Amygdala (tissue), 56 donors: ENCODE results near the gene CACNA1E.

Experiments used
- DNase-seq, 56 donors: peaks; one replicate each; lab custom pipeline; 2025; lab: John Stamatoyannopoulos, UW

The CACNA1E gene

DNA sequence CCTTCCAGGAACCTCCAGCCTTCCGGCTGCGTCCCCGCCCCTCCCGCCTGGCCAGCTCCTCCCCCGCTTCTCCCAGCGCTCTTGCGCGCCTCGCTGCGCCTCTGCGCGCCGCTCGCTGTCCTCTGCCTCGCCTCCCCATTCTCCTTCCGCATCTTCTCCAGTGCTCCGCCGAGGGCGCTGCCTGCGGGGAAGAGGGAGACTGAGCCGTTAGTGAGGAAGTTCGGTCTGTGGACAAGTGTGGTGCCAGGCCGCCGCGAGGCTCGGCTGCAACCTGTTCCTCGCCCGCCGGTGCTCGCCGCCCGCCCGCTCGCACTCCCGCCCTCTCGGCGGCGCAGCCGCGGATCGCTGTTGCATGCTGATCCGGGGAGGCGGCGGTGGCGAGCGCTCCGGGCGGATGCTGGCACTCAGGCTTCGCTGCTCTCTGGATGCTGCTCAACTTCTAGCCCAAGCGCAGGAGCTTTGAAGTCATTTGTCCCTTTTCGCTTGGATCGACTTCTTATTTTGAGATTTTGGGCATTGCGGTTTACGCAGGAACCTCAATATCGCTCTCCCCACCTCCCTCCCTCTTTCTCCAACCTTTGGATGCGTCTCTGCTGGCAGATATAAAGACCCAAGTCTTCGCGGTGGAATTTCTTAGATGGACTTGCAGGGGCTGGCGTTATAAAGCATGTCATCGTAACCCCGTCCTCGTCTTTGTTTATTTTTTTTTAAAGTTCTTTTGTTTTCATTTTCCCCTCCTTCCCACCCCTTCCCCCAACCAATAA is 614 bp upstream of the CACNA1E start:
- DNase-seq: peak in 44 of 56 donors; percentile 14 to 83 (median 46)

DNA sequence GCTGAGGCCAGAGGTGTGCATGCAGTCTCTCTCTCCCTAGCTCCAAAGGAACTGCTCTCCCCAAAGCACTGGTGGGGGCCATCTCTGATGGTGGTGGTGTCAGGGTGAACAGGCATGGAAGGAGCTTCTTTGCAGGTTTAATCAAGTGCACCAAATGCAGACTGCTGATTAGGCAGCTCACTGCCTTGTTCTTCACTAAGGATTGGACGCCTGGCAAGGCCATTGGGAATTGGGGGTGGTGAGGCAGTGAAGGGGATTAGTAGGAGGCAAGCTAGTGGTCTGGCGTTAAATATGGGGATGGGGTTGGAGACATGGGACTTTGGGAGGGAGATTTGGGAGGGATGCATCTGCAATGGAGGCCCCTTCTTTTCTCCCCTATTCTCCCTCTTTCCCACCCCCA is 1.5 kb downstream of the CACNA1E start:
- no peak for DNase-seq

DNA sequence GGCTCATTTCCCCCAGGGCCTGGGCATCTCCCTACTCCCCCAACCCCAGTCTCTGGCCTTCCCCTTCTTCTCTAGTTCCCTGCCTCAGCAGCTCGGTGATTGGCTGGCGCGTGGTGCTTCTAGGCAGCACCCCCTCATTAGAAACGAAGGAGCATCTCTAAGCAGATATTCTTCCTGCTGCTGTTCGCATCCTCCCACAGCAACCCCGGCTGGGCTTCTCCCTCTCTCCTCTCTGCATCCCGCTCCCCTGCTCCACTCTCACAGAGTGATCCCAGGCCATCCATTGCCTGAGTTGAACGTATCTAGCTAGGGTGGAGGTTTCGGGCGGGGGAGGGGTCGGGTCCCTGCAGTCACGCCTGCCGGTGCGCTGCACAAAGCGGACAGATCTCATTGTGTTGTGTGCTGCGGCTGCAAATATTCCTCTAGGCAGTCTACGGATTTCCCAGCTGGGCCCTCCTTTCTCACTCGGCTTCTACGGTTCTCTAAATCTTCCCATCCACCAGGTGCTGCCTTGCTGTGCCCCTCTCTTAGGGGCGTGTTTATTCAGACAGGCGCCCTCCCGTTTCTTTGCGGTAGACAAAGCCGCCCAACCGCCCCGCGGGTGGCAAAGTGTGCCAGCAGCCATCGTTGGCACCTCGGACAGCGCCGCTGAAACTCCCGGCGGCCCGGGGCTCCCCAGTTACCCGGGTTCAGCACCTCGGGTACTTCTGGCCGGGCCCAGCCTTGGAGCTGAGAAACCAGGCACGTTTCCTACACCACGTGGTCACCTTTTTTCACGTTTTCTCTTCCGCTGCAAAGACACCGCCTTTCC is 2.2 kb downstream of the CACNA1E start:
- peak in 38 of 56 donors; percentile 19 to 75 (median 45) for DNase-seq

DNA sequence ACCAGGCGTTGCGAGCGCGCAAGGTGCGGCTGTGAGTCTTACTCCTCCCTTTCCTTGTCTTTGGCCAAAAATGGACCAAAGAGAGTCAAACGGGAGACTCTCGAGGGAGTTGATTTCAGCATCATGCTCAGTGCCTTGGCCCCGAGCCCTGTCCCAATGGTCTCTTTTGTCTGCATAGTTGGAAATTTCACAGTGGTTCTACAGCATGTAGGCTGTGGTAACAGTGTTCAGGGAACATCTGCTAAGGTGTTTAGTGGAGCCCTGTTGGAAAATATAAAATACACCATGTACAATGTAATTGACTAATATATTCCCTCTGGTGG is 2.7 kb downstream of the CACNA1E start:
- peak in 1 of 56 donors; percentile 32 for DNase-seq

DNA sequence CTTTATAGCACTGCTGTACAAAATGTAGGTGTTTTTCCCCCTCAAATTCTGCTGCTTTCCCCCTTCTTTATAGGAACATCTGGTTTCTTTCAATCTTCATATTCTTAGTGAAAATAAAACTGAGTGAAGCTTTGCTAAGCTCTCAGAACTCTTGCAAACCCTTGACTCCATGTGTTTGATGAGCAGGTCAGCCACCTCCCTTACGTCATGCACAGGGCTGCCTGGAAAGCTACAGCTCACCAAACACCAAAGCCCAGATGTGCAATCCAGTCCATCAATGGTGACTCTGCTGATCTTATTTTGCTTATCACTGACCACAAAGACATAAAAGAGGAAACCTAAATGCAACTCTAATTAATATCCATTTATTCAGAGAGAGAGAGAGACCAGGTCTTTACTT is 5.5 kb downstream of the CACNA1E start:
- DNase-seq: no peak

DNA sequence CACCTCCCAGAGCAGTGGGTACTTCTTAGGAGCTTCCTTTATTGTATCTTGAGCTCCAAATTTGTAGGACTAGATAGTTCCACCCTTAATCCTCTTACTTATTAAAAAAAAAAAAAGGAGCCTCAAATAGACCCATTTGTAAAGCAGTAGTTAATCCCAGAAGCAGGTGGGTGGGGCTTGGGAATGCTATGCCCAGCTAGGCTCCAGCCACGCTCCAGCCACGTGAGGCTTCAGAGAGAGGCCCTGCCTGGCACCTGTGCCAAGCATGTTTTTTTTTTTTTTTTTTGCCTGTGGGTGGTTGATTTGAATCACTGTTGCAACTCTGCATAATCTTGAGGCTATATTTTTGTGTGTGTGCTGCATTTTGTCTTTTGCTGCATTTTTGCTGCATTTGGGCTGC is 7.0 kb downstream of the CACNA1E start:
- DNase-seq: peak in 5 of 56 donors; percentile 10 to 25 (median 12)

DNA sequence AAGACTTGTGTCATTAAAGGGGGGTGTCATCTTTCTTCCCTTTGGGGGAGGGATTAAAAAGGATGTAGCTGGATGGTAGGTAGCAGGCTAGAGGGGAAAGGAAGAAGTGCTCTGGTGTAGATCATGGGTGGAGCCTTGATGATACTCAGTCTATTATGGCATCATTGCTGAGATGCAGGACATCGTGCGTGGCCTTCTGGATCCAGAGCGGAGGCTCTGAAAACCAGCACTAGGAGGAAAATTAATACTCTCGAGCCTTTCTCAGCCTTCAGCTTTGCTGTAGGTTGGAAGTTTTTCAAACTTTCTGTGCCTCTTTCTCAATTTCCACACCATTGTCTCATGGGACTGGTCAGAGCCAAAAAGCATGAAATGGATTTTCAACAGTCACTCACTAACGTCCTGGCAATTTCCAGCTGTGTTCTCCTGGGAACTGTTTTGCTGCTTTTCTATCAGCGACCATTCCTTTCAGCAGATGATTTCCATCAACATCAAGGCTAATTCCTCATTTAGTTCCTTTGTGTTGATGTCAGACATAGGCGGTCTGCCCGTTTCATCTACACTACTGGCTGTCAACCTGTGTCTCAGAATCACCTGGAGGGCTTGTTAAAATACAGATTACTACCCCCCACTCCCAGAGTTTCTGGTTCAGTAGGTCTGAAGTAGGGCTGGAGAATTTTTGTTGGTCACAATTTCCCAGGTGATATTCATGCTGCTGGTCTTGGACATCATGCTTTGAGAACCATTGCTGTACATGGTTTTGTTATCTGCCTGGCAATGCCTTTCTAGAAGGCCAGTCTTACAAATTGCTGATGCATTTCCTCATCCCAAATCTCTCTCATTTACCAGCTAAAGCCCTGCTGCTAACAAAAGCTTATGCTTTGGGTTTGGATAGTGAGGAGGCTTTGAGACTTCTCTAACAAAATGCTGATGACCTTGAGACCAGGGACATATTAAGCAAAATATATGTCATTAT is 7.7 kb downstream of the CACNA1E start:
- DNase-seq: no peak

DNA sequence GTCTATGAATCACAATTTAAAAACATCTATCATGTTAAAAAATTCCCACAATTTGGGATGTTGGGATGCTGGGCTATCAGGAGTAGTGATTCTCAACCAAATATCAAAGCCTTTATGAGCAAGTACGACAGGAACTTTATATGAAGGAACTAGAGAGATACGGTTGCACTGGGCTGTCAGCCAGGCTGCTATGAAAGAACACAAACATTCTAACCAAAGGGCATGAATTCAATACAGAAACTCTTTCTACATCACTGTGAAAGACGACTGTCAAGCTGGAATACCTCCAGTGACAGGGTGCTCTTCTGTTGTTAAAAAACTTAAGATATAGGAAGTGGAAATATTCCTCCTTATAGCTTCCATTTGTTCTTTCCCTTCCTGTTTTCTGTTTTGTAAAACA is 9.8 kb downstream of the CACNA1E start:
- peak in 1 of 56 donors; percentile 11 for DNase-seq

DNA sequence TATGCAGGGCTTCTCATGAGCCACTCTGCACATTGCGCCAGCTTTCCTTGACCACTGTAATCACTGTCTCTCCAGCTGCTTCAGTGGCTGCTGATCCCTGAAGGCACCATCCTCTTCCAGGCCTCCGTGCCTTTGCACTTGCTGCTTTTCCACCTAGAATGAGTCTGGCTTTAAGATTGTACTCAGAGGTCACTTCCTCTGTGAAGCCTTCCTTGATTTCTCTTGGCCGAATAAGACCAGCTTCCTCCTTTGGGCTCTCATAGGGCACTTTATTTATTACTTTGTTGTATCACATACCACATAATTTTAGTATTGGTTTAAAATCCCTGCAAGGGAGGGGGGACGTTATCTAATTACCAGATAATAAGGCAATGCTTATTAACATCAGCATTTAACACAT is 10.6 kb downstream of the CACNA1E start:
- no peak for DNase-seq

DNA sequence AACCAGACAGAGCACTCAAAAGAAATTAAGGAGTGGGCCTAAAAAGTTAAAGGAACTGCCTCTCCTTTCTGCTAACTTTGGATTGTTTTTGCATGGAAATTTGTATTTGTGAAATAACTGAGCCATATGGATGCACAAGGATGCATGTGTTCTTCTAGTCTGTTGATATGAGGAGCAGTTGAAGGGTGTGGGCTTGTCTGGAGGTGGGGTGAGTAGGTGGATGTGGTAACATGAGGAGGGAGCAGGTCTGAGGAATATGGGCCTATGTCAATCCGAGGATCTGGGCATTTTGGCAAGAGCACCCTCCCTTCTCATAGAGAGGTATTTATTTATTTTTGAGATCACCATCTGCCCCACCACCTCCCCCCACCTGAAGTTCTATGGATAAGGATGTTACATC is 13.4 kb downstream of the CACNA1E start:
- DNase-seq: peak in 2 of 56 donors; percentile 21 to 34

DNA sequence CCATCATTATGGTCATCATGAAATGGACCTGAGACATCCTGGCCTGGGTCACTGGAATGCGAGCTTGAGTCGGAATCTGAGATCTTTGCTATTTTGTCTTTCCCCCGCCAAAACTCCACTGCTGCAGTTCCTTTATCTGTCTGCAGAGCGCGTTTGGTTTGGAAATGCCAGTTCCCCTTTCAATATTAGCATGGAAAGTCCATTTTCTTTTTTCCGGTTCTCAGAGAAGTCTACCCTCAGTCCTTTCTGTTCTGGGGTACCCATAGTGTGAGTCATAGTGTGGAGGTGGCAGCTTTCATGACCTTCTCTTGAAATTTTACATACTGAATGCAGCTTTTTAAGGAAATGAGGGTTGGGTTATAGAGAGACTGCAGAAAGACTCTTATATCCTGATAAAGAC is 14.6 kb downstream of the CACNA1E start:
- DNase-seq: no peak

DNA sequence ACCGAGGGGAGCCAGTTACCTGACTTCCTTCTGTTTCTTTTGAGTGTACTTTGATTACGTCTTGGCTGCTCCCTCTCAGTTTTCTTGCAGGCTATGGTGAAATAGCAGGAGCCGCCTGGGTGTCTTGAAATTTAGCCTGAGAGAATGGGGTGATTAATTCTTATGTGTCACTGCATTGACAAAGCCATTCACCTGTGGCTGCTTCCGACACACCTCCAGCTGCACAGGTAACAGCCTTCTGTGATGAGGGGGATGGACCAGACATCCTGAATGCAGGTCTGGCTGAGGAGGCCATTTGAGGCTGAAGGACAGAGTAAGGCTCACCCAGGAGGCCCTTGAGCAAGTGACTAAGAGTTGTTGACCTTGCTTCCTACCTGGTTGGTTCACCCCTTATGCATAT is 16.5 kb downstream of the CACNA1E start:
- DNase-seq: no peak

DNA sequence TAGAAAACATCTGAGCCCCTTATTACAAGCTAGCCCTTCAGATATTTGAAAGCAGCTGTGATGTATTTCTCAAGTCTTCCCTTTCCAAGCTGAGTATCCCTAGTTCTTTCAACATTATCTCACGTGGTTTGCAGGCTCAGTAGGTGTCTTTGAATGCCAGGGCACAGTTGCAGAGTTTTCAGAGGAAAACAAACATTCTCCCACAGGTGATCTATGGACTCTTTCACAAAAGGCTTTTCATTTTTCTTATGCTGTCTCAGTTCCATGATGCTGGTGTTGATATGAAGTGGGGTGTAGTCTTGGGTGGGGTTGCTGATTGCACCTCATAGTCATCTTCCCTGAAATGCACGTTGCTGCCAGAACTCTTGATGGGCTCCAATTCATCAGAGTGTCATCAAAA is 17.3 kb downstream of the CACNA1E start:
- no peak for DNase-seq

DNA sequence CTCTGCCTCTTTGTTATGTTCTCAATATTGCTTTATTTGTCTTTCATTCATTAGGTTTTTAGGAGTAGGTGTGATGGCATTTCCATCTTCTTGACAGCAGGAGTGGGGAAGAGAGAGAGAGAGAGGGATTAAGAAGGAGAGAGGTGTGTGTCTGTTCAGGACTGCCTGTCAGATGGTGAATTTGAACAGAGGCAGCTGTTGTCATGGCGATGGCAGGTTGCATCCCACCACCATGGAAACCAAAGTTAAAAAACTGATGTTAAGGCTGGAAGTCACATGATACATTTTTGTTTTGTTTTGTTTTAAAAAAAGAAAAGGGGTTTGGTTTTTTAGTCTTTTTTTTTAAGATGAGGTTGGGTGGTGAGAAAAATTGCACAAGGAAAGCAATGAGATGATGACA is 18.3 kb downstream of the CACNA1E start:
- no peak for DNase-seq

DNA sequence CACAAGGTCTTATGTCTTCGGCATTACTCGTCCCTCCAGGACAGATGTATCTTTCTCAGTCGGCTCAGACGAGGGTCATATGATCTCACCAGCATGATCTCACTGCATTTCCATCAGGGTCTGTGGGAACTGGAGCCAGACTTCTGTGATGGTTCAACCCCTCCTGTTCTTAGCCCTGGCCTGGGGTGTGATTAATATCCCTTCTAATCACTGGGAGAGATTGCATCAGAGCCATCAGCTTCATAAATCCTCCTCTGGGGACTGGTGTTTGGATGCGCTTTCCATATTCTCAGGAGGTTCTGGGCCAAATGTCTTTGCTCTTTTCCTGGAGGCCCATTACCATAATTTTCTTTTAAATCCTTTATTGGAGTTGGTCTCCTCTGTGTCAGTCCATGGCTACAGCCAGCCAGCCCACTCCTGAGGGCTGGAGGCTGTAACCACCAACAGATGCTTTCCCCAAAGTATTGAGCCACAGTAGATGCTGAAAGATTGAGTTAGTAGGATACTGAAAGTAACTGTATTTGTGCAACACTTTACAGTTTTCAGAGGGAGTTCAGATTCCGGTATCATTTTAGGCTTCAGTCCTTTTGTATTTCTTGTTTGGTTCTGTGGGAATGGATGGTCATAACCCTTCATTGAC is 20.0 kb downstream of the CACNA1E start:
- DNase-seq: no peak

DNA sequence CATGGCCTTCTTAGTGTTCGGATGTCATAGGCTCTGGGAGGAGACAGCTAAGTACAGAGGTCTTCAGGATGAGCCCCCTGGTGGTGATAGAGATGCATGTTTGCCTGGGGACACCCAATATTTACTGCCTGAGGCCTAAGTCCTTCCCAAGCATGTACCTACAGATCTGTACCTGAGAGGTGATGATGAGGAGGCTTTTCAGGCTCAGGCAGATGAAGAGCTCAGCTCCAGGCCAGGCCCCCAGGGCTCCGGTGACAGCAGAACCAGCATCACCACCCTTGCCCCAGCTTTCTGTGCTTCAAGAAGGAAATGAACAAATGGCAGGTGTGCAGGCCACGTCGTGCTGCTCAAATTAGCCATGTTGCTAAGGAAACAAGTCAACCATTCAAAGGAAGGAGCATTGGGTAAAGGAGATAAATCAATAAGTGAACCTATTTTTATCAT is 21.1 kb downstream of the CACNA1E start:
- DNase-seq: peak in 2 of 56 donors; percentile 17 to 33

DNA sequence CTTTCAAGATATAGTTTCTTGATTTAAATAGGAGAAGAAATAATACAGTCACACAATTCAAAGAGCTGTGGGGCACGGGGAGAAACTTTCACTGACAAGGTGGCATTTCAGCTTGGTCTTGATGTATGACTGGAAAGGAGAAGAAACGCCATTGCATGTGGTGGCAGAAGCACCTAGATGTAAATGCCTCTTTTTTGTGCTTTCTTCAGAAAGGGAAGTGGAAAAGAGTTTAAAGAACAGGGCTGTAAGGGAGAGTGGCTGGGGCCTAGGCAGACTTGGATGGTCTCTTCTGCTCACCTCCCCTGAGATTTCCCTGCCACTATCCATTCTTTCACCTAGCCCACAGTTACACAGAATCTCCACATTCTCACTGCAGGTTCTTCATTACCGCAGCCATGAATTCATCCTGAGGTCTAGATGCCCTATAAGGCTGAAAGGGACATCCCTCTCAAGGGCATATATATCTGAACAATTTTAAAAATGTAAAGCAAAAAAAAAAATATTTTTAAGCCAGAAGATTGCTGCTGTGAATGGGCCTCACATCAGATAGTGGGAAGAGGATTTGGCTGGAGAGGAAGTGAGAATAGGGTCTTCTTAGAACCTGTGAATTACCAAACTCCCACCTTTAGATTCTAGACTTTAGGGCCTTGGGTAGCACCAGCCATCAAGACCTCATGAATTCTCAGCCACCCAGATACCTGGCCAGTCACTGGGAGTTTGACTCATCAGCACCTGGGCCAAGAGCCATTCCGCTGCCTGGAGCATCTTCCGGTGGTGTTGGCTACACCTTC is 23.4 kb downstream of the CACNA1E start:
- no peak for DNase-seq

DNA sequence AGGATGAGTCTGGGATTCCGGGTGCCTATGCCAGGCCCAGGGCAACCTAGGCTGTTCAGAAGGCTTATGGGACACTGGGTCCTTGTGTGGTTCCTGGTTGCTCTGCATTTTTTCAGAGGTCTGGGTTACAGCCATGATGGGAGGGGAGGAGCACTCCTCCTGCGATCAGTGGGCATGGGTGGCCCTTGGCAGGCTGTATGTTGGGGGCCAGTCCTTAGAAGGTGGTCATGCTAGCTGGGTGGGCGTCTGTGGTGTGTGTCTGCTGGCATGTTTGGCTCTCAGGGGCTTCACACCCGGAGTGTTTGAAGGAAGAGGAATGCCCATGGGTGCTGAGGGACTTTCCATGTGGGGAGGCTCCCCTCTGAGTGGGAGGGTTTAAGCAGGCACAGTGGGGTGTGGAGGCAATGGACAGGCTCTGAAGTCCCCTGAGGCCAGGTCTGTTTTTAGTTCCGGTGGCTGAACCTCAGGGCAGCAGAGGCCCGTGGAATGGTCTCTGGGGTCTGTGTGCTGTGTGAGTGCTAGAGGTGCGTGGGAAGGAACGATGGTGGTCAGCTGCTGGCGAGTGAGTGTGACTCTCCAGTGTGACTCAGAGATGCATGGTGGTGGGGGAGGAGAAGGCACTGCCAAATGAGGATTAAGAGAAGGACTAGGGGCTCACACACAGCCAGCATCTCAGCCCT is 25.3 kb downstream of the CACNA1E start:
- DNase-seq: peak in 1 of 56 donors; percentile 29

DNA sequence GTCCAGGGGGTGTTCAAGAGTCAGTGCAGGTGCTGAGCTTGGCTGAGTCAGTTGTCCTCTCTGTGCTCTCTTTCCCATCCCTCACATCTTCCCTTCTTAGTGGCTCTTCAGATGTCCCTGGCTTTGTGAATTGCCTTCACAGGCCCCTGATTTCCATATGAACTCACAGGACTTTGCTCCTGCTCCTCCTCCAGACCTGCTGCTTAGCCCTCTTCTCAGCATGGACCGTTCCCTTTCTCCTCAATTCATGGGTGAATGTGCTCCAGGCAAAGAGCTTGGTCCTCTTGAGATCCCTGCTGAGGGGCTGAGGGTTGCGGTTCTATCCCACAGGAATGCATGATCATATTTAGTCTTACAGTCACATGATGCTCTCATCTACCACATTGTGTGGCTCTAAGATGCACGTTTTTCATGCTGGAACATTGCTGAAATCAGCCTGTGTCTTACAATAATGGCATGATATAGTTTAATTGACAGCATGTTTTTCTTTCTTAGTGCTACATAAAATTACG is 30.5 kb downstream of the CACNA1E start:
- DNase-seq: no peak
